GM20431 (cell line): ENCODE data around the gene ADAMTS3.

Experiments
- in situ Hi-C: fragments of 300-500 bp; cut with MseI, MboI; formaldehyde crosslinking; loops from one replicate; pipeline ENCODE4 v1.15.0; 2020; ENCODE audit warnings: low sequenced_read_pairs; ENCODE audit not compliant: unreplicated experiment

The ADAMTS3 gene

DNA sequence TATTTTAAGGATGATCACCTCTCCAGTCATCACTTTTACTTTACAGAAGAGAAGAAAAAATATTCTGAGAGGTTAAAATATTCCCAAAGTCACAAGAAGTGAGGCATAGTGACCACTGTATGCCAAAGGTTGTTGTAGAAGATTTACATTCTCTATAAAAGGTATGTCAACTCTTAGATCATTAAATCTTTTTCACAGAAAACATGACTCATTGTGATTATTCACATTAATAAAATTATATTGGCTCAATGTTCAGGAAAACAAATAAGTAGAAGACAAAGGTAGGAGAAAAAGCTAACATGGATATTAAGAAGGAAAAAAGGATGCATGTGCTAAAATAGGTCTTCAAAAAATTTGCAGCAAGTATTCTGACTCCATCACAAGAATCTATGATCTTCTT is 82.0 kb downstream of the ADAMTS3 start:
- in situ Hi-C loops: no loop called here

DNA sequence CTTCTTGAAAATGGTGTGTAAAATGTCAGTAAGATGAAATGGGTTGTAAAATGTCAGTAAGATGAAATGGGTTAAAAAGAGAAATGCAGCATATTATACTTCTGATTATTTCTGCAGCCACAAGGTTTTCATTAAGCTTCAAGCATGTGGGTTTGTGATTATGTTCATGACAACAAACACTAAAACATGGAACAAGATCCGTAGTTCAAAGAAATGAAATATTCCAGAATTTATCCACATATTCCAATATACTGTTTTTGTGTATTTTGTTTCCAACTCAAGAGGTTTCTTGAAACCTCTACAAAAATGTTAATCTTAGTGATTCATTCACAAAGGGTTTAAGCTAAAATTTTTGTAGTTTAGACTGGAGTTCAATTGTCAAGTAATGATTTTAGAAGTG is 84.0 kb downstream of the ADAMTS3 start:
- in situ Hi-C loops: no loop called here

GRCh38 chr4:72473434-72473900 is 95.6 kb downstream of the ADAMTS3 start:
- in situ Hi-C loops: no loop called here

DNA sequence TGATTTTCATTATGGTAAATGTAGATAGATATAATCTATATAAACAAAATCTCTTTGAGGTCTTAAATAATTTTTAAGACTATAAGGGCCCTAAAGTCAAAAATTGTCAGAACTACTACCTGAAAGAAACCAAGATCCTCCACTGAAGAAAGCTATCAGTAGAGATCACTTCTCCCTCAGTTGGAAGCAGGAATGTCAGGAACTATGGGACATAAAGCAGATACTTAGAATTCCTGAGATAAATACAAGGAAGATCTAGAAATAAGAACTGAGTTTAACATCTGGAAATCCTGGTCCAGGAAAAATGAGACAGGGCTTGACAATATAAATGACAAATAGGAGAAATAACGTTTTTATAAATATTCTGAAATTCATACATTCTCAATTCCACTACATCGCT is 97.2 kb downstream of the ADAMTS3 start:
- in situ Hi-C loops: no loop called here

GRCh38 chr4:72468904-72469502 is 100.0 kb downstream of the ADAMTS3 start:
- in situ Hi-C loops: no loop called here

DNA sequence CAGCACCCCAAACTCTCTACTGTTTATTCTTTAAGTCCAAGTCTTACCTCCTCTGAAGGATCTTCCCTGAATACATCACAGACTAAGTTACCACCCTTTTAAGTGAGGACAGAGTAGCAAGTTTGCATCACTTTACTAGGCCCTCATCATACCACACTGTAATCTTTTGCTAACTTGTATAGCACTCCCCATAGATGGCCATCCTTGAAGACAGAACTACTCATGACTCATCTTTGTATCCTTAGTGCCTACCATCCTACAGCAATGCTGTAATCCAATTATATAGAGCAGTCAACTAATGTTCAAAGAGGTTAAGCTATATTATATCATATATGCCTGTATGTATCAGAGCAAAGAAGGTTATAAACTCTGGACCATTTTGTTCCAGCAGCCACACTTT is 101.4 kb downstream of the ADAMTS3 start:
- in situ Hi-C loops: no loop called here

DNA sequence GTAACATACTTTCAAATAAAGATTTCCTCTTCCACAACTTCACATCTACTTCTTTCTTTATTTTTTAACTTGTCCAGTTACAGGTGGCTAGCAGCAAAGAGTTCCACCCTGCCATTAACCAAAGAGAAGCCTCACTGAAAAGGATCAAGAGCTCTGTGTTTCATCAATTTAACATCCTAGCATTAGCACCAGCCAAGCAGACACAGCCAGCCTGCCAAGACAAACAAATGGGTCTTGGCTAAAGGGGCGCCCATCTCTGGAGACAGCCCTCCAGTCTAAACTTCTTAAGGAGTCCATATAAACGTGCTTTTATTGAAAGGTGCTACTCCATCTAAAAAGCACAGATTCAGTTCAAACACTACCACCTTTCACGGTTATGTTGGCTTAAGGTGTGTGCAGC is 105.3 kb downstream of the ADAMTS3 start:
- in situ Hi-C loops: no loop called here

- in situ Hi-C loops: no loop called here
Observed at GRCh38 chr4:72457158-72457557, 111.9 kb downstream of the ADAMTS3 start.

DNA sequence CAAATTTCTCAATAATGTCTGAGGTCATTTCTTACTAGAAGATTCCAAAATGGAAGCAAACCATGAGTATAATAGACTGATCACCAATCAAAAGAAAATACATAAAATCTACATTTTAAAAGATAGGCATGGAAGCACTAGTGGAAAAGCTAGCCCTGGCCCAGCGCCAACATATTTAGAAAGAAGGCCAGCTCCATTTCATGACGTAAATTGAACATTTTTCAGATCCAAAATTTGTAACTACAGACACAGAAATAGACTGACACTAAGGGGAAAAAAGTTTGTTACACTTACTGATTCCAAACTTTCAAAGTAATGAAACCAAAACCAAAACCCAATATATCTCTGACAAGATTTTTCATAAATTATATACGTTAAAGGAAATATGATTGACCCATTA is 117.7 kb downstream of the ADAMTS3 start:
- in situ Hi-C loops: no loop called here

GRCh38 chr4:72449705-72450104 is 119.3 kb downstream of the ADAMTS3 start:
- in situ Hi-C loops: no loop called here

DNA sequence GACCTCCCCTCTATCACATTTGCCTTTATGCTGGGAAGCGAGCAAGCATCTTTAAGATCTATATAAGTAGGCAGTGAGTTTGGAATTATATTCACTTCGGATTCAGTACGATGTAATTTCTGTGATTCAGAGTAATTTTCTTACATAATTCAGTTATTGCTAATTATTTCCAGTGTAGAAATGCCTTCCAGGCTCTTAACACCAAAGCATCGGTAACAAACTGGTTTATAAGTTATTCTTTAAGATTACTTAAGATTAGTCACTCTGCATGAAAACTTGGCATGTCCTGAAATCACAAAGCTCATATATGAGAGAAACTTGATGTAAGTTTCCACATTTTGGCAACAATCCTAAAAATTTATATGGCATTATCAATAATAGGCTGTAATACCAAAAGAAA is 120.8 kb downstream of the ADAMTS3 start:
- in situ Hi-C loops: no loop called here

GRCh38 chr4:72446353-72447055 is 122.5 kb downstream of the ADAMTS3 start:
- in situ Hi-C loops: no loop called here

DNA sequence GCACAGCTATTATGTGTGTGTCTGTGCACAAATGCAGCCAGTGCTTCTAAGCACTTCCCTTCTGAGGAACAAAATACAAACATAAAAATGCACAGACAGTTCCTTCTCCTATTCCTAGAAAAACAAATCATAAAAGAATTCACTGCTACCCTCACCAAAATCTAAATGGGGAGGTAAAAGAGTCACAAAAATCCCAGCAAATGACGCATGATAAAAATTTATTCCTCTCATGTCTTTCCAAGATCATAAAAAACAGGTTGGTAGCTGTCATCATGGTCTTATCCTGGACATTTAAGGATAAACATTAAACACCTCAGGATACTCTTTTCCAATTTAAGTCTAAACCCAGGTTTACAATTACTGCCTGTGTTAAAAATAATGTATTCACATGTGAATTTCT is 124.9 kb downstream of the ADAMTS3 start:
- in situ Hi-C loops: no loop called here

DNA sequence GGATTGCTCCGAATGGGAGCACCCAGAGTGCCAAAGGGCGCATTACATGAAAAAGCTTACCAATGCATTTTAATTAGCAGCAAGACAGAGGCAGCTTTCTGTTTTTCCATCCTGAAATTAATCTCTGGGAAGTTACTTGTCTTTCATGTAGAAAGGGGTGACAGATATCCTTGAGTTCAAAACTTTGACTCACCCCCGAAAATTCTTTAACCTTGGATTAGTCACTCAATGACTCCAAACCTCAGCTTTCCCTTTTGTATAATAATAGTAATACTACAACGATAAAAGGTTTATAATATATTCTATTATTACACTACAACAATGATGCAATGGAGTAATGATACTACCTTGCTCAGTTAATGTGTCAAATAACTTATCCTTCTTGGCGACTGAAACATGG is 126.3 kb downstream of the ADAMTS3 start:
- in situ Hi-C loops: no loop called here

GRCh38 chr4:72442147-72442546 is 126.9 kb downstream of the ADAMTS3 start:
- in situ Hi-C loops: no loop called here

DNA sequence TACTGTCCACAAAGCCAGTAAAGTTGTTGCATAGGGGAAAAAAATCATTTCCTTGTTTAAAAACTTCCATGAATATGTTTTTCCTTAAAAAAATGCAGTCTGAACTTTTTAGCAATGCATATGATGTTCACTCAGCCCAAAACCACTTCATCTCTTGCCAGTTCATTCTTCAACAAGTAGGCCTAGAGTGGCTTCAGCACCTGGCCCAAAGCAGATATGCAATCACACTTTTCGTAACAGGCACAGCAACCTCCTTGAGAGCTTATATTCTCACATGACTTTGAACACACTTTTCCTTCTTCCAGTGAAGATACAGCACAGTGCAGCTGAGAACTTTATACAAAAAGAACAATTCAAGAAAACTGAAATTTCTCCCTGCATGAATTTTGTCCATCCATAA is 128.6 kb downstream of the ADAMTS3 start:
- in situ Hi-C loops: no loop called here

DNA sequence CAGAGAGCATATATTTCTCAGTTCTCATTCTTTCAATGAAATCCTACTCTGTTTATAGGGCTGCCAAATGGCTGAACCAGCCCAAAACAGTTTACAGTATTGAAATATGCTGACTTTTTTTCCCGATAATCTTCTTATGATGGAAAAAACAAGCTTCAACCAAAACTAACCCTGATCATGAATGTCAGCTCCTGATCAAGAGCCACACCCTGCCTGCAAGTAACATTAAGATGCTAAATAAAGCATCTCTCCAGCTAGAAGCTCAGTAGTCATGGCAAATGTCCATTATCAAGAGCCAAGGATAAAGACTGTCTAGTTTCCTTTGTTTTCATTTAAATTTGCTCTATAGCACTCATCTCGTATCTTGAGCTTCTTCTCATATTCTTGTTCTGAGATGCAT is 136.0 kb downstream of the ADAMTS3 start:
- in situ Hi-C loops: no loop called here

DNA sequence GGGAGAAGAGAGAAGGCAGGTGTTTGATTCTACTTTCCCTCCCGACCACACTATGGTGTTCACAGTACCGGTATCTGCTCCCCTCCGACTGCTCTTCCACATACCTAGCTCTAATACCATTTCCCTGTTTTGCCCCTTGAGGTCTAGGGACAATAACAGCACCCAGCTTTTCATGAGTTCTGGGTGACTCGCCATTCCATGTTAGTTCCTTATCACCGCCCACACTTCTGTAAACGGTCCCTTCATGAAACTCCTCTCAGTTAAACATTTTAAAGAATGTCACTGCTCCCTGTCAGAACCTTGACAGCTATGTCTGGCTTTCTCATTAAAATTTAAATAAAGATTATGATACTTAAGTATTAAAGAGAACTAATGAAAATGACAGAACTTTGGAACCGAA is 136.7 kb downstream of the ADAMTS3 start:
- in situ Hi-C loops: no loop called here

DNA sequence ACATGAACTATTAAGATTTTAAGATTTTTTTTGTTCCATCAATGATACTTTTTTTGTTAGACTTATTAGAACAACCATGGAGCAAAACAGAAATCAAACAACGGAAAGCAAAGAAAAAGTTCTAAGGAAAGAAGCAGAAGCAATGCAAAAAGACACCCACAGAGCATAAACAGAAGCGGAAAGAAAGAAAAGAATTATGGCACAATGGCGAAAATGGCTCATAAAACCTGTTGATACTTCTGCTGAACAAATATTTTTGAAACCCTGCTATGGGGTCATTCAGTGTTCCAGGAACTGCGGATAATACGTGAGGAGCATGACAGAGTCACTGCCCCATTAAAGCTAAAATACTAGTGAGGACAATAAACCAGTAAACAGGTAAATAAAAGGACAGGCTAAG is 138.0 kb downstream of the ADAMTS3 start:
- in situ Hi-C loops: no loop called here

DNA sequence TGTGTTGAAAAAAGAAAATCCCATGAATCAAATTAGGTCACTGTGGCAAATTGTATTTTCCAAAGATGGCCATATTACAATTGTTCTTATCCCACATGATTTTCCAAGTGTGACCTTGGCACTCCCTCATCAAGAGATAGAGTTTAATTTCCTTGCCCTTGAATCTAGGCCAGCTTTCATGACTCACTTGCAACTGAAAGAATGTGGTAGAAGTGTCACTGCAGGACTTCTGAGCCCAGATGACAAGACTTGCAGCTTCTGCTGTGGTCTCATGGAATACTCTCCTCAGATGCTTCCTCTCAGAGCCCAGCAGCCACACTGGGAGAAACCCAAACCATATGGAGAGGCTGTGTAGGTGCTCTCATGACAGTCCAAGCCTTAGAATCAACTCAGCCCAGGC is 139.0 kb downstream of the ADAMTS3 start:
- in situ Hi-C loops: no loop called here

- in situ Hi-C loops: no loop called here
Observed at GRCh38 chr4:72429397-72429889, 139.6 kb downstream of the ADAMTS3 start.

- in situ Hi-C loops: no loop called here
Observed at GRCh38 chr4:72427057-72427456, 142.0 kb downstream of the ADAMTS3 start.
